Testis (tissue), 2 donors: ENCODE results near the gene CELSR2.

ENCODE experiments used
- CTCF ChIP-seq, 3 experiments: fragments of 450-650 bp in 2 of 3; fragments of 200-600 bp in 1 of 3; sonication (generic) in 1 of 3; IDR thresholded peaks; one replicate each; pipeline ENCODE4 v1.5.1; 2016 to 2019; ENCODE audit warnings: antibody characterized with exemption in 3 of 3, mild to moderate bottlenecking in 2 of 3, moderate library complexity in 1 of 3
- POLR2A ChIP-seq: fragments of 450-650 bp; IDR thresholded peaks from one replicate; pipeline ENCODE4 v1.6.1; 2017; ENCODE audit warnings: antibody characterized with exemption, mild to moderate bottlenecking, moderate library complexity

GRCh38 chr1:109228167-109228566 is 21.2 kb upstream of the CELSR2 start:
- TF ChIP-seq CTCF (IDR thresholded peaks at IDR 0.05) (no peak), POLR2A (no peak)
